Measurements from ENCODE around the gene SCCPDH.

SCCPDH gene

GRCh38 chr1:246765521-246765920 is 41.3 kb downstream of the SCCPDH start:
- no peak overlapping the region for H3K23ac ChIP-seq (ENCODE audit: low read length)
- no peak overlapping the region for H3K14ac ChIP-seq (ENCODE audit: low read length)
- no peaks in the 10 kb centered on the region for H3K27me3 ChIP-seq (ENCODE audit: insufficient read depth, low read length)
- no peak overlapping the region for H2AK5ac ChIP-seq (ENCODE audit: low read length)
- H2BK5ac ChIP-seq (ENCODE audit: low read depth, low read length, poor library complexity) = no peak overlapping the region
- no peak overlapping the region for H4K91ac ChIP-seq (ENCODE audit: low read depth, low read length)
- no peak overlapping the region for H4K12ac ChIP-seq (ENCODE audit: low read depth, low read length)
- no peak overlapping the region for H3K9ac ChIP-seq (ENCODE audit: low read length)
- no peak overlapping the region for H3K4ac ChIP-seq (ENCODE audit: low read depth, low read length)
- H3K79me2 ChIP-seq (ENCODE audit: control insufficient read depth, insufficient read depth, low read length, poor library complexity) = no peaks in the 10 kb centered on the region
- 100% methylated on average over 2 of the region's 3 CpGs for WGBS (ENCODE audit: extremely low coverage, insufficient coverage, insufficient read length)
- no peaks in the 10 kb centered on the region for H3K36me3 ChIP-seq (ENCODE audit: control insufficient read depth in 1 of 2, insufficient read depth in 2 of 2, low read length in 2 of 2)
- no peak overlapping the region for H3K27ac ChIP-seq (ENCODE audit: low read depth, low read length)
- peaks cover 2% of the 10 kb centered on the region for H3K9me3 ChIP-seq (ENCODE audit: insufficient read depth, low read depth, low read length)
- no peak overlapping the region for H2BK120ac ChIP-seq (ENCODE audit: insufficient read depth, low read length, poor library complexity)
- no peak overlapping the region for H3K4me3 ChIP-seq (ENCODE audit: low read depth, low read length)
- no peak overlapping the region for H4K8ac ChIP-seq (ENCODE audit: low read depth, low read length)
- H3K4me2 ChIP-seq (ENCODE audit: low read length) = no peak overlapping the region
- peaks cover 0 to 3% of the 10 kb centered on the region in 2 experiments for H3K4me1 ChIP-seq (ENCODE audit: control insufficient read depth in 1 of 2, insufficient read depth in 2 of 2, low read length in 2 of 2)
- no peak overlapping the region for H3K18ac ChIP-seq (ENCODE audit: low read length)
- no peak for DNase-seq
- no peak overlapping the region for H2AFZ ChIP-seq (ENCODE audit: insufficient read depth, low read length, poor library complexity)
- H3K79me1 ChIP-seq (ENCODE audit: low read length) = no peaks in the 10 kb centered on the region
- no peak overlapping the region for H2BK12ac ChIP-seq (ENCODE audit: low read length)

- no peaks in the 10 kb centered on the region for H3K36me3 ChIP-seq (ENCODE audit: control insufficient read depth in 1 of 2, insufficient read depth in 2 of 2, low read length in 2 of 2)
- H3K9ac ChIP-seq (ENCODE audit: low read length) = no peak overlapping the region
- no peaks in the 10 kb centered on the region for H3K79me2 ChIP-seq (ENCODE audit: control insufficient read depth, insufficient read depth, low read length, poor library complexity)
- H3K4me3 ChIP-seq (ENCODE audit: low read depth, low read length) = no peak overlapping the region
- H4K12ac ChIP-seq (ENCODE audit: low read depth, low read length) = no peak overlapping the region
- H3K79me1 ChIP-seq (ENCODE audit: low read length) = no peaks in the 10 kb centered on the region
- H3K18ac ChIP-seq (ENCODE audit: low read length) = no peak overlapping the region
- peak overlapping the region; percentile 47 for H2AFZ ChIP-seq (ENCODE audit: insufficient read depth, low read length, poor library complexity)
- H2BK12ac ChIP-seq (ENCODE audit: low read length) = no peak overlapping the region
- H3K27me3 ChIP-seq (ENCODE audit: insufficient read depth, low read length) = no peaks in the 10 kb centered on the region
- H4K8ac ChIP-seq (ENCODE audit: low read depth, low read length) = no peak overlapping the region
- H2AK5ac ChIP-seq (ENCODE audit: low read length) = no peak overlapping the region
- H3K9me3 ChIP-seq (ENCODE audit: insufficient read depth, low read depth, low read length) = peaks cover 3% of the 10 kb centered on the region
- no peak overlapping the region for H3K23ac ChIP-seq (ENCODE audit: low read length)
- H3K4me2 ChIP-seq (ENCODE audit: low read length) = no peak overlapping the region
- H2BK5ac ChIP-seq (ENCODE audit: low read depth, low read length, poor library complexity) = no peak overlapping the region
- H3K14ac ChIP-seq (ENCODE audit: low read length) = no peak overlapping the region
- H3K4me1 ChIP-seq (ENCODE audit: control insufficient read depth in 1 of 2, insufficient read depth in 2 of 2, low read length in 2 of 2) = peaks cover 0 to 3% of the 10 kb centered on the region in 2 experiments
- no peak overlapping the region for H3K27ac ChIP-seq (ENCODE audit: low read depth, low read length)
- H4K91ac ChIP-seq (ENCODE audit: low read depth, low read length) = no peak overlapping the region
- DNase-seq = no peak
- H2BK120ac ChIP-seq (ENCODE audit: insufficient read depth, low read length, poor library complexity) = no peak overlapping the region
- no peak overlapping the region for H3K4ac ChIP-seq (ENCODE audit: low read depth, low read length)
- WGBS (ENCODE audit: extremely low coverage, insufficient coverage, insufficient read length) = no CpG with 5 or more reads among the region's 11 CpGs
These were observed 44.3 kb downstream of the SCCPDH start for GRCh38 chr1:246768403-246769020.

- Histone ChIP-seq H3K23ac (ENCODE audit: low read length) (no peak overlapping the region), H4K12ac (ENCODE audit: low read depth, low read length) (no peak overlapping the region), H3K4me3 (ENCODE audit: low read depth, low read length) (no peak overlapping the region), H4K91ac (ENCODE audit: low read depth, low read length) (no peak overlapping the region), H2AK5ac (ENCODE audit: low read length) (no peak overlapping the region), H3K9ac (ENCODE audit: low read length) (no peak overlapping the region), H2BK12ac (ENCODE audit: low read length) (no peak overlapping the region), H3K36me3 (ENCODE audit: control insufficient read depth in 1 of 2, insufficient read depth in 2 of 2, low read length in 2 of 2) (no peaks in the 10 kb centered on the region), H3K79me1 (ENCODE audit: low read length) (no peaks in the 10 kb centered on the region), H3K14ac (ENCODE audit: low read length) (no peak overlapping the region), H2AFZ (ENCODE audit: insufficient read depth, low read length, poor library complexity) (no peak overlapping the region), H3K4me1 (ENCODE audit: control insufficient read depth in 1 of 2, insufficient read depth in 2 of 2, low read length in 2 of 2) (peaks cover 0 to 3% of the 10 kb centered on the region in 2 experiments), H3K79me2 (ENCODE audit: control insufficient read depth, insufficient read depth, low read length, poor library complexity) (no peaks in the 10 kb centered on the region), H2BK120ac (ENCODE audit: insufficient read depth, low read length, poor library complexity) (no peak overlapping the region), H3K4me2 (ENCODE audit: low read length) (no peak overlapping the region), H3K27ac (ENCODE audit: low read depth, low read length) (no peak overlapping the region), H3K9me3 (ENCODE audit: insufficient read depth, low read depth, low read length) (peaks cover 3% of the 10 kb centered on the region), H4K8ac (ENCODE audit: low read depth, low read length) (no peak overlapping the region), H3K4ac (ENCODE audit: low read depth, low read length) (no peak overlapping the region), H3K18ac (ENCODE audit: low read length) (no peak overlapping the region), H3K27me3 (ENCODE audit: insufficient read depth, low read length) (no peaks in the 10 kb centered on the region), H2BK5ac (ENCODE audit: low read depth, low read length, poor library complexity) (no peak overlapping the region)
- DNase-seq = no peak
- no CpG with 5 or more reads among the region's 7 CpGs for WGBS (ENCODE audit: extremely low coverage, insufficient coverage, insufficient read length)
These were observed 45.1 kb downstream of the SCCPDH start for GRCh38 chr1:246769306-246769705.

- no peak overlapping the region for H2AFZ ChIP-seq (ENCODE audit: insufficient read depth, low read length, poor library complexity)
- no peak overlapping the region for H4K8ac ChIP-seq (ENCODE audit: low read depth, low read length)
- H3K79me2 ChIP-seq (ENCODE audit: control insufficient read depth, insufficient read depth, low read length, poor library complexity) = no peaks in the 10 kb centered on the region
- H3K9me3 ChIP-seq (ENCODE audit: insufficient read depth, low read depth, low read length) = peaks cover 3% of the 10 kb centered on the region
- H3K4me1 ChIP-seq (ENCODE audit: control insufficient read depth in 1 of 2, insufficient read depth in 2 of 2, low read length in 2 of 2) = peaks cover 0 to 3% of the 10 kb centered on the region in 2 experiments
- H3K27ac ChIP-seq (ENCODE audit: low read depth, low read length) = no peak overlapping the region
- peaks cover 0 to 2% of the 10 kb centered on the region in 2 experiments for H3K36me3 ChIP-seq (ENCODE audit: control insufficient read depth in 1 of 2, insufficient read depth in 2 of 2, low read length in 2 of 2)
- H3K79me1 ChIP-seq (ENCODE audit: low read length) = no peaks in the 10 kb centered on the region
- no peak overlapping the region for H2AK5ac ChIP-seq (ENCODE audit: low read length)
- H2BK5ac ChIP-seq (ENCODE audit: low read depth, low read length, poor library complexity) = no peak overlapping the region
- H3K9ac ChIP-seq (ENCODE audit: low read length) = no peak overlapping the region
- H3K4ac ChIP-seq (ENCODE audit: low read depth, low read length) = no peak overlapping the region
- no CpG with 5 or more reads among the region's 6 CpGs for whole genome bisulfite sequencing (ENCODE audit: extremely low coverage, insufficient coverage, insufficient read length)
- H3K14ac ChIP-seq (ENCODE audit: low read length) = no peak overlapping the region
- H3K4me3 ChIP-seq (ENCODE audit: low read depth, low read length) = no peak overlapping the region
- DNase-seq = no peak
- H4K91ac ChIP-seq (ENCODE audit: low read depth, low read length) = no peak overlapping the region
- H2BK120ac ChIP-seq (ENCODE audit: insufficient read depth, low read length, poor library complexity) = no peak overlapping the region
- no peak overlapping the region for H2BK12ac ChIP-seq (ENCODE audit: low read length)
- H4K12ac ChIP-seq (ENCODE audit: low read depth, low read length) = no peak overlapping the region
- H3K4me2 ChIP-seq (ENCODE audit: low read length) = no peak overlapping the region
- H3K23ac ChIP-seq (ENCODE audit: low read length) = no peak overlapping the region
- no peak overlapping the region for H3K18ac ChIP-seq (ENCODE audit: low read length)
- no peaks in the 10 kb centered on the region for H3K27me3 ChIP-seq (ENCODE audit: insufficient read depth, low read length)
These were observed 47.2 kb downstream of the SCCPDH start for GRCh38 chr1:246771366-246771765.

All from trophoblast cell (in vitro differentiated cells and primary cell).